NCI-H187 treated with DMSO at 0.1 percent for 48 hours (cell line): ENCODE data around the gene ZNF516.
A peak's percentile ranks its signal among the peaks of the same experiment; 100 is the strongest.
"Not testable (repeated sequence)": the region's sequence is repeated elsewhere in the genome, so short reads cannot be mapped to it uniquely, and the experiment has no call there.

ENCODE experiments used
- DNase-seq: peaks from one replicate; lab custom pipeline; 2025; lab: John Stamatoyannopoulos, UW

Gene ZNF516

GRCh38 chr18:76495006-76495370 is at the start of gene ZNF516:
TSS of gene ZNF516 (minus strand) at chr18:76495242. CDS start at chr18:76443054, 52,188 bp downstream.
- DNase-seq: no peak

- DNase-seq: no peak
These were observed 43.8 kb upstream of the ZNF516 start for GRCh38 chr18:76538846-76539245.

- DNase-seq: no peak
These were observed 42.6 kb upstream of the ZNF516 start for GRCh38 chr18:76537621-76538020.

- DNase-seq: not testable (repeated sequence)
These were observed 41.6 kb upstream of the ZNF516 start for GRCh38 chr18:76536593-76536992.

- no peak for DNase-seq
These were observed 37.8 kb upstream of the ZNF516 start for GRCh38 chr18:76532875-76533274.

GRCh38 chr18:76530846-76531245 is 35.8 kb upstream of the ZNF516 start:
- no peak for DNase-seq

GRCh38 chr18:76530391-76530790 is 35.3 kb upstream of the ZNF516 start:
- no peak for DNase-seq

GRCh38 chr18:76529433-76529811 is 34.4 kb upstream of the ZNF516 start:
- no peak for DNase-seq

- DNase-seq: peak; percentile 2
These were observed 33.7 kb upstream of the ZNF516 start for GRCh38 chr18:76528477-76529432.

- no peak for DNase-seq
These were observed 30.9 kb upstream of the ZNF516 start for GRCh38 chr18:76525911-76526310.

GRCh38 chr18:76524900-76525698 is 30.1 kb upstream of the ZNF516 start:
- DNase-seq: no peak

GRCh38 chr18:76524477-76524876 is 29.4 kb upstream of the ZNF516 start:
- no peak for DNase-seq

GRCh38 chr18:76522551-76522950 is 27.5 kb upstream of the ZNF516 start:
- DNase-seq: no peak

GRCh38 chr18:76522122-76522503 is 27.1 kb upstream of the ZNF516 start:
- DNase-seq: no peak

GRCh38 chr18:76521417-76522121 is 26.5 kb upstream of the ZNF516 start:
- DNase-seq: no peak

GRCh38 chr18:76518860-76519538 is 24.0 kb upstream of the ZNF516 start:
- DNase-seq: no peak

GRCh38 chr18:76518123-76518859 is 23.2 kb upstream of the ZNF516 start:
- no peak for DNase-seq

- no peak for DNase-seq
These were observed 20.5 kb upstream of the ZNF516 start for GRCh38 chr18:76515576-76515975.

- DNase-seq: no peak
These were observed 19.5 kb upstream of the ZNF516 start for GRCh38 chr18:76514573-76514972.

GRCh38 chr18:76507830-76508385 is 12.9 kb upstream of the ZNF516 start:
- DNase-seq: no peak
